ENCODE data around the gene P2RY6. TPM values are rescaled to one million over a fixed set of nuclear protein-coding genes. Genes with fewer than 3 reads are reported as not detected.

Gene P2RY6
- total RNA-seq, 1 experiment from 2014 or later: 0.15 TPM

DNA sequence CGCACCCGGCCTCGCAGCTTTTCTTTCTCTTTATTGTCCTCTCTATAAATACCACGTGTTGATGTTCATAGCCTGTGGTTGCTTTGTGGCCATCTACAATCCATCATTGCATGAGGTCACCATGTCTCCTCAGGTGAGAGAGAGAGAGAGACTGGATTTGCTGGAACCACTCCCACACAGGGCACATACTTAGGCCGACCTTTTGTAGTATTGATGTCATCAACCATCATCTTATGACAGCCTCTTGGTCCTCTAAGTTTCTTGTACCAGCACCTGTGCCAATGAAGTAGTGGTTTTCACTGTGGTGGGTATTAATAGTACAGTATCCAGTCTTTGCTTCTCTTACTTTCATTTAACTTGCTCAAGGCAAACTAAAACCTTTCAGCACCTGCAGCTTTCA lies 22.8 kb upstream of the P2RY6 start:
- BruUV-seq (replicated peaks): no TSS peak
- Histone ChIP-seq H3K4me2 (ENCODE audit: low read length) (no peak overlapping the region), H3K36me3 (ENCODE audit: control insufficient read depth in 1 of 2, insufficient read depth in 2 of 2, low read length in 2 of 2) (no peaks in the 10 kb centered on the region), H3K9me3 (ENCODE audit: control insufficient read depth in 1 of 2, insufficient read depth in 1 of 2, low read depth in 1 of 2, low read length in 2 of 2) (no peaks in the 10 kb centered on the region), H3K9me2 (ENCODE audit: insufficient read depth) (no peaks in the 10 kb centered on the region), H3K27me3 (ENCODE audit: insufficient read depth, low read length) (no peaks in the 10 kb centered on the region), H4K20me1 (ENCODE audit: insufficient read depth) (no peaks in the 10 kb centered on the region), H3K4me3 (replicated peaks in 1 of 2; ENCODE audit: low read depth in 1 of 2, low read length in 2 of 2) (no peak overlapping the region), H2AFZ (ENCODE audit: low read depth, low read length, poor library complexity, severe bottlenecking) (no peak overlapping the region), H3K27ac (ENCODE audit: low read depth, low read length) (no peak overlapping the region), H3K9ac (ENCODE audit: low read length) (no peak overlapping the region), H3K4me1 (ENCODE audit: control insufficient read depth in 1 of 2, insufficient read depth in 2 of 2, low read length in 2 of 2) (peaks cover 0 to 15% of the 10 kb centered on the region in 2 experiments; a peak in 2 of 4 replicates), H3K79me2 (ENCODE audit: insufficient read depth, low read length) (no peaks in the 10 kb centered on the region)
- ChIA-PET POLR2A (no interaction called here), CTCF (interaction anchor here (1.1 to 1.2 kb wide), 2 partner anchors 12 to 418 kb away, joined by 3 to 5 read pairs; no protein-coding TSS in a partner anchor), RAD21 (ENCODE audit: low non-redundant PET in 1 of 2, low total read pairs in 2 of 2, uncharacterized antibody in 2 of 2, unreplicated experiment in 2 of 2) (no interaction called here)
- intact Hi-C loops (cut with micrococcal nuclease): no loop called here
- TF ChIP-seq SRF (IDR thresholded peaks at IDR 0.05; ENCODE audit: low read depth): no peak
- TF ChIP-seq YY1 (IDR thresholded peaks at IDR 0.05; ENCODE audit: extremely low read depth, insufficient replicate concordance, low read depth, low read length): no peak
- no peak for TF ChIP-seq EZH2 (IDR thresholded peaks at IDR 0.05)
- TF ChIP-seq EGR1 (IDR thresholded peaks at IDR 0.05; ENCODE audit: low read depth): no peak
- TF ChIP-seq EZH2phosphoT487 (IDR thresholded peaks at IDR 0.05; ENCODE audit: borderline replicate concordance): no peak
- TF ChIP-seq SIN3A (IDR thresholded peaks at IDR 0.05; ENCODE audit: low read depth): no peak
- no peak for TF ChIP-seq SP1 (IDR thresholded peaks at IDR 0.05; ENCODE audit: low read depth)
- TF ChIP-seq CEBPB (IDR thresholded peaks at IDR 0.05; ENCODE audit: low read depth): no peak
- DNase-seq (ENCODE audit: low read depth, low spot score) (no peak), ATAC-seq (no peak)

- Histone ChIP-seq H2AFZ (ENCODE audit: low read depth, low read length, poor library complexity, severe bottlenecking) (no peak overlapping the region), H3K4me3 (replicated peaks in 1 of 2; ENCODE audit: low read depth in 1 of 2, low read length in 2 of 2) (no peak overlapping the region), H3K9ac (ENCODE audit: low read length) (no peak overlapping the region), H4K20me1 (ENCODE audit: insufficient read depth) (no peaks in the 10 kb centered on the region), H3K27ac (ENCODE audit: low read depth, low read length) (no peak overlapping the region), H3K4me1 (ENCODE audit: control insufficient read depth in 1 of 2, insufficient read depth in 2 of 2, low read length in 2 of 2) (peaks cover 0 to 15% of the 10 kb centered on the region in 2 experiments; a peak in 2 of 4 replicates), H3K9me2 (ENCODE audit: insufficient read depth) (no peaks in the 10 kb centered on the region), H3K79me2 (ENCODE audit: insufficient read depth, low read length) (no peaks in the 10 kb centered on the region), H3K9me3 (ENCODE audit: control insufficient read depth in 1 of 2, insufficient read depth in 1 of 2, low read depth in 1 of 2, low read length in 2 of 2) (no peaks in the 10 kb centered on the region), H3K4me2 (ENCODE audit: low read length) (no peak overlapping the region), H3K27me3 (ENCODE audit: insufficient read depth, low read length) (no peaks in the 10 kb centered on the region), H3K36me3 (ENCODE audit: control insufficient read depth in 1 of 2, insufficient read depth in 2 of 2, low read length in 2 of 2) (no peaks in the 10 kb centered on the region)
- RAD21 ChIA-PET (ENCODE audit: low non-redundant PET in 1 of 2, low total read pairs in 2 of 2, uncharacterized antibody in 2 of 2, unreplicated experiment in 2 of 2): no interaction called here
- DNase-seq (ENCODE audit: low read depth, low spot score) (no peak), ATAC-seq (no peak)
- intact Hi-C loops (cut with micrococcal nuclease): no loop called here
- CTCF ChIA-PET: no interaction called here
- POLR2A ChIA-PET: no interaction called here
- BruUV-seq (replicated peaks): no TSS peak
- no peak for TF ChIP-seq CEBPB (IDR thresholded peaks at IDR 0.05; ENCODE audit: low read depth)
- no peak for TF ChIP-seq RAD21 (IDR thresholded peaks at IDR 0.05; ENCODE audit: low read depth)
- TF ChIP-seq SRF (IDR thresholded peaks at IDR 0.05; ENCODE audit: low read depth): no peak
- TF ChIP-seq EGR1 (IDR thresholded peaks at IDR 0.05; ENCODE audit: low read depth): no peak
- no peak for TF ChIP-seq EZH2 (IDR thresholded peaks at IDR 0.05)
- TF ChIP-seq MAX (IDR thresholded peaks at IDR 0.05): no peak
- TF ChIP-seq, protein P1, sequence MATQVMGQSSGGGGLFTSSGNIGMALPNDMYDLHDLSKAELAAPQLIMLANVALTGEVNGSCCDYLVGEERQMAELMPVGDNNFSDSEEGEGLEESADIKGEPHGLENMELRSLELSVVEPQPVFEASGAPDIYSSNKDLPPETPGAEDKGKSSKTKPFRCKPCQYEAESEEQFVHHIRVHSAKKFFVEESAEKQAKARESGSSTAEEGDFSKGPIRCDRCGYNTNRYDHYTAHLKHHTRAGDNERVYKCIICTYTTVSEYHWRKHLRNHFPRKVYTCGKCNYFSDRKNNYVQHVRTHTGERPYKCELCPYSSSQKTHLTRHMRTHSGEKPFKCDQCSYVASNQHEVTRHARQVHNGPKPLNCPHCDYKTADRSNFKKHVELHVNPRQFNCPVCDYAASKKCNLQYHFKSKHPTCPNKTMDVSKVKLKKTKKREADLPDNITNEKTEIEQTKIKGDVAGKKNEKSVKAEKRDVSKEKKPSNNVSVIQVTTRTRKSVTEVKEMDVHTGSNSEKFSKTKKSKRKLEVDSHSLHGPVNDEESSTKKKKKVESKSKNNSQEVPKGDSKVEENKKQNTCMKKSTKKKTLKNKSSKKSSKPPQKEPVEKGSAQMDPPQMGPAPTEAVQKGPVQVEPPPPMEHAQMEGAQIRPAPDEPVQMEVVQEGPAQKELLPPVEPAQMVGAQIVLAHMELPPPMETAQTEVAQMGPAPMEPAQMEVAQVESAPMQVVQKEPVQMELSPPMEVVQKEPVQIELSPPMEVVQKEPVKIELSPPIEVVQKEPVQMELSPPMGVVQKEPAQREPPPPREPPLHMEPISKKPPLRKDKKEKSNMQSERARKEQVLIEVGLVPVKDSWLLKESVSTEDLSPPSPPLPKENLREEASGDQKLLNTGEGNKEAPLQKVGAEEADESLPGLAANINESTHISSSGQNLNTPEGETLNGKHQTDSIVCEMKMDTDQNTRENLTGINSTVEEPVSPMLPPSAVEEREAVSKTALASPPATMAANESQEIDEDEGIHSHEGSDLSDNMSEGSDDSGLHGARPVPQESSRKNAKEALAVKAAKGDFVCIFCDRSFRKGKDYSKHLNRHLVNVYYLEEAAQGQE (IDR thresholded peaks at IDR 0.05; ENCODE audit: low read depth): no peak
- no peak for TF ChIP-seq ELF1 (IDR thresholded peaks at IDR 0.05; ENCODE audit: borderline replicate concordance, low read depth)
- no peak for TF ChIP-seq ZNF274 (IDR thresholded peaks at IDR 0.05; ENCODE audit: low read depth, low read length)
- no peak for TF ChIP-seq JUND (IDR thresholded peaks at IDR 0.05)
Observed at GRCh38 chr11:73249853-73250783, 22.0 kb upstream of the P2RY6 start.

Measured in HCT116 (cell line).